Measurements from ENCODE around the gene SHISA6.
"Not testable (repeated sequence)": the region's sequence is repeated elsewhere in the genome, so short reads cannot be mapped to it uniquely, and the experiment has no call there.

Gene SHISA6

GRCh38 chr17:11303773-11304394 lies 62.9 kb downstream of the SHISA6 start:
- no peak for DNase-seq

GRCh38 chr17:11304568-11304967 lies 63.6 kb downstream of the SHISA6 start:
- no peak for DNase-seq

GRCh38 chr17:11305524-11305923 lies 64.5 kb downstream of the SHISA6 start:
- DNase-seq = no peak

- no peak for DNase-seq
These were observed 67.5 kb downstream of the SHISA6 start for GRCh38 chr17:11308531-11308930.

GRCh38 chr17:11309033-11309432 lies 68.0 kb downstream of the SHISA6 start:
- no peak for DNase-seq

DNA sequence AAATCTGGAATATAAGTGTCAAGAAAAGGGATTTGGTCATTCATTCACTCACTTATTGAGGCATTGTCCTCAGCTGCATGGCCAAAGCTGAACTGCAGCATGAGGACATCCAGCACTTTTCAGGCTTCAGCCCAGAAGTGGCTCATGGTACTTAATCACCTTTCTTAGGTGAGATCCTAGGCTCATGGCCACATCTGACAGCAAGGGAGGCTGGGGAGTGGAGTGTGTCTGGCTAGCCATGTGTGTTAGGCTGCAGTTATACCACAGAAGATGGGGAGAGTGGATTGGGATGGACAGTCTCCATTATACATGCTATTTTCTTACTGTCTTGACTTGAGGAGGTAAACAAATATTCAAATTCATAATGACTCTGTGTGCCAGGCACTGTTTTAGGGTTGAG lies 68.8 kb downstream of the SHISA6 start:
- DNase-seq = no peak

DNA sequence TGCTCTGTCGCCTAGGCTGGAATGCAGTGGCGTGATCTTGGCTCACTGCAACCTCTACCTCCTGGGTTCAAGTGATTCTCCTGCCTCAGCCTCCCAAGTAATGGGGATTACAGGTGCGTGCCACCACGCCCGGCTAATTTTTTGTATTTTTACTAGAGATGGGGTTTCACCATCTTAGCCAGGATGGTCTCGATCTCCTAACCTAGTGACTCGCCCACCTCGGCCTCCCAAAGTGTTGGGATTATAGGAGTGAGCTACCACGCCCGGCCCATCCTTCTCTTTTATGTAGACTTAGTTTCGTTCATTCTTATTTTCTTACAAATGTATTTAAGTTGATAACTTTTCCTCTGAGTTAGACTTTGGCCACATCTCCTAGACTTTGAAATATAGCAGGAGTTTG lies 75.4 kb downstream of the SHISA6 start:
- not testable (repeated sequence) for DNase-seq

GRCh38 chr17:11318207-11318606 lies 77.2 kb downstream of the SHISA6 start:
- DNase-seq = no peak

DNA sequence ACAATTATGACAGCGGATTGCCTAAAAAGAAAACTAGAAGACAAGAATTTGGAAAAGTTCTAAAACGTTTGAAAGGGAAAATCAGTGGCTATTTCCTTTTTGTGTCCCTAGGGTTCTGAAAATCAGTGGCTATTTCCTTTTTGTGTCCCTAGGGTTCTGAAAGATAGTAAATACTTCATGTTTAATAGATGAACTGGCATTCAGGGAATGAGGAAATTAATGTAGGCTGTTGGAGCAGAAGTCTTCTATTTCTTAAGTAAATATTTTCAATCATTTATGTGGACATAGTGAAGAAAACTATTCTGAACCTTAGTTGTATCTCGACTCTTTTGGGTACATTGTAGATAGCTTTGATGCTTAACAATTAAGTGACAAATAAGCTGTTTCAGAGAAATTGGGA lies 78.9 kb downstream of the SHISA6 start:
- DNase-seq = no peak

- no peak for DNase-seq
These were observed 83.0 kb downstream of the SHISA6 start for GRCh38 chr17:11324021-11324420.

- no peak for DNase-seq
These were observed 83.9 kb downstream of the SHISA6 start for GRCh38 chr17:11324846-11325420.

GRCh38 chr17:11326492-11326891 lies 85.5 kb downstream of the SHISA6 start:
- no peak for DNase-seq

DNA sequence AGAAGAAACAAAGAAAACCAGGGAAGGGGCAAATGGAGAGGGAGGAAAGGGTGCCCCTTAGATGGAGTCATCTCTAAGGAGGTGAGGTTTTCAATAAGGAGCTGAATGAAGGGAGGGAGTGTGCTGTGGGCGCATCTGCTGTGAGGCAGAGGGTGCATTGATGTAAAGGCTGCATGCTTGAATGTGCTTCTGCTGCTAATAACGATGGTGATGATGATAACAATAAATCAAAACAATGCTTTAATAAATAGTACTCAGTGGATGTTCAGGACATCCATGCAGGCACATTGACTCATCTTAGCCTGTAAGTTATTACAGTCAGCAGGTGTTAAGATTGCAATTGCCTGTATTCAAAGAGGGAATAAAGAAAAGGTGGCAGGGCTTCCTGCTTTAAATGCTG lies 87.8 kb downstream of the SHISA6 start:
- DNase-seq = no peak

DNA sequence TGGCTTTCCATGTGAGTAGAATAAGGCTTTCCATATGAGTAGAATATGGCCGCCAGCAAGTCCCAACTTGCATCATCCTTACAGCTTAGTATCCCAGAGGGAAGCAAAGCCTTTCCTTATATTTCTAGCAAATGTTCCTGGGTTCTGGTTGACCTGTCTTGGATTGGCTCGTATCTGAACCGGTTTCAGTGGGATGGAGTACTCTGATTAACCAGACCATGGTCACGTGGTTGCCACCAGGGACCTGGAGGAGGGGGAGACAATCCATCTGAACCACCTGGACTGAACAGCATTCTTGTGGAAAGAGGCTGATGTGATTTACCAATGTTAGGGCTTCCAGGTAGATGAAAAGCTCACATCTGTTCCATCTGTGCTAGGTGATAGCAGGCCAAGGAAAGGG lies 89.0 kb downstream of the SHISA6 start:
- DNase-seq = no peak

- DNase-seq = no peak
These were observed 89.8 kb downstream of the SHISA6 start for GRCh38 chr17:11330826-11331225.

DNA sequence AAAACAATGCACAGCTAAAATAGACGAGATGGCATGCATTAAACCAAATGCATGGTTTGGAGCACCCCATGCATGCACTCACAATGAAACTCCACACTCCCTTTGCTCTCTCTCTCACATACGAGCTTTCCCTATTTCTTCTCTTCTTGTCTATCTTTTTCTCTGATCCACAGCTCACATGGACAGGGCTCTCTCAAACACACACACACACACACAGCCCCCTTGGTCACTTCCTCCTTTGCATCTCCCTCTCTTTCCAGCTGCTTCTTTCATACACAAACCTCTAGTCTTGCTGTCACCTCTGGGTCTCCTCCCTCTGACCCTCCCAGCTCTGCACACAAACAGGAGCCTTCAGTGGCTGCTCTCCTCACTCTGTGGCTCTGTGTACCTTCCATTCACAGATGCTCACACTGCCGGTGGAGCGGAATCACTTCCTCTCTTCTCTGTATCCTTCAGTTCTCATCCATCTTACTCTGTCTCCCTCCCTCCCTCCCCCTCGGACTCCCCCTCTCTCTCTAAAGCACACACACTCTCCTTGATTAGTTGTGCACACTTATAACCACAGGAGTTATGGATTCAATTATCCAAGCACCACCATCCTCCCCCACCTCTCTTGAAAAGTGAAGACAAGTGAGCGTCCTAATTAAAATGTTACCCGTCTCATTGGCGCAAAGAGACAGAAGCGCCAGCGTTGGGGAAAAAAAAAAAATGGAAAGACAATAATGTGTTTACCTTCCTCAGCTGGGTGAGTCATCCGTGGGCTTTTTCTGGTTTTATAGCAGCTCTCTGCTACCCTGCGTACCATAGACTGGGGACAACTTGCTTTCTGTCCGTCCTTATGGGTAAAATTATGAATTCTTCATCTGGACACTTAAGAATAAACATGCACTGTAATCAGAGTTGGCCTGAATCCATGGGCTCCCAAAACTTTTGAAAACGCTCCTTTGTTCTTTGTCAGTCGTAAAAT lies 90.8 kb downstream of the SHISA6 start:
- DNase-seq = no peak

DNA sequence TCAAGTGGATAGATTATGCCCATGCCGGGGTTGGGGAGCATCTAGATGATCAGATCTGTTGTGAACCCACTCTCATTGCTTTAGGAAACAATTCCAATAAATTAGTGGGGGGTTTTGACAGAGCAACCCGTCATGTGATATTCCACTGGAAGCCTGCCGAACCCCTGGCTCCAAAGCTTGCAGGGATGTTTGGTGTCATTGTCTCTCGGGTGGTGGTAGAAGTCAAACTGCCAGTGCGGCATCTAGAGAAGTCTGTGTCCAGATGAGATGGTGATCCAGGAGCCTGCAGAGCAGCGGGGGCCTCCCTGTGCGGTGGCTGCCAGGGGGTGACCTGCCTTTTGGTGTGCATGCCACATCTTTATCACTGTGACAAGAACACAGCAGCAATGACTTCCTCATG lies 91.7 kb downstream of the SHISA6 start:
- DNase-seq = no peak

GRCh38 chr17:11334493-11334892 lies 93.5 kb downstream of the SHISA6 start:
- DNase-seq = no peak

GRCh38 chr17:11336290-11336689 lies 95.3 kb downstream of the SHISA6 start:
- DNase-seq = no peak

DNA sequence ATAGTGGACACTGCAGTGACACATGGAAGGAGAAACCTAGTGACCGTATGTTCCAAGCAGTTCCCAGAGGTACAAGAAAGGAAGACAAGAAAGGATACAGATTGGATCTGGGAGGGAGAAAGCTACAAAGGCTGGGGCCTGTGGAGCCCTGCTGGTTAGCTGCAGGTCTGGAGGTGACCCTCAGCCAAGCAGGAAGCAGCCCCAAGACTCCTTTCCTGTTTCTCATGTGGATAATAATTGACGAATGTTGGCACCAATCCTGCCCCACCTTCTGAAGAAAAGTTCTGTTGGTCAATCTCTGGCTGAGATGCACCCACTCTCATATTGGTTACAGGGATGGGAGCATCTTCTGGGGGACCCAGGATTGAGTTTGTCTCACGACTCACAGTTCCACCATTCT lies 99.8 kb downstream of the SHISA6 start:
- DNase-seq = no peak

DNA sequence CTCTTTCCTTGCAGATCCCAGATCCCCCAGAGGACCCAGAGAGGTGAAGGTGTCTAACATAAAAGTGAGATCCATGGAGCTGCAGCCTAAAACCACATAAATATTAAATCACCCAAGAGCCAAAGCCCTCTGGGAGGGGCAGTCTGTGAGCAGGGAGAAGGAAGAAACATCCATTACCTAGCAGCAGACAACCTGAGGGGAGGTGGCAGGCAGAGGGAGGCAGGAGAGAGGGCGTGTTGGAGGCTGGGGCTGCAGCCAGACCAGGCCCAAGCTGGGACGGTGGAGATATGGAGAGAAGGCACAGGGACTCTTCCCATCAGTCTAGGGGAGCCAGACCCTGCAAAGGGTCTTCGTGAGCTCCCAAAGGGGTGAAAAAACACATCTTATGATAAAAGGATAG lies 101.1 kb downstream of the SHISA6 start:
- DNase-seq = no peak

DNA sequence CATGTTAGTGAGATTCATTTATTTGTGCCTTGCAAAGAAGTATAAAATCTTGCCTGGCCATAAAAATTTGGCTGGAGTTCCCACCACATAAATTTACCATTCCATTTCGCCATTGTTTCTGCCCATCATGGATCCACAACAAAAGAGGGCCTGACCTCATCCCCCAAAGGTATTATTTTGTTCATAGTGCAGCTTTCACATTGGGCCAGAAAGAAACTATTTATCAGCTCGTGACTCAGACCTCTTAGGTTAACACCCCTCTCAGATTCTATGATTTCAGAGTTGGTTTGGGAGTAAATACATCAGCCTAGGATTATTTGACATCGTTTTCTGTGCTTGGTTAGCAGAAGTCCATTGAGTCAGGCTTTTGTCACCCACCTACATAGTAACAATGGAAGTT lies 108.1 kb downstream of the SHISA6 start:
- DNase-seq = no peak

DNA sequence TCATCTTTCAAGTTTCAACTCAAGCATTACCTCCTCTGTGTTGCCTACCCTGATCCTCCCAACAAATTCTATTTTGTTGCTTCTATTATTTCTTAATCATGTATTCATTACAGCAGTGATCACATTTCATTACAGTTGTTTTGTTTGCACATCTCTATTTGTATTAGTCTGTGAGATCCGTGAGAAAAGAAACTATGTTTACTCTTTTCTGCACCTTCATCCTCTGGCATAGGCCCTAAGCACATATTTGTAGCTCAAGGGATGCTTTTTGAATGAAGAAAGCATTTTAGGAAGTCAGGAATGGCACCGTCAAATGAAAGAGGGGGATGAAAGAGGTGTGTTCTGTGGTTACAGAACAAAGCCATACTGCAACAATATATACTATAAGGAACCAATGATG lies 110.5 kb downstream of the SHISA6 start:
- no peak for DNase-seq

DNA sequence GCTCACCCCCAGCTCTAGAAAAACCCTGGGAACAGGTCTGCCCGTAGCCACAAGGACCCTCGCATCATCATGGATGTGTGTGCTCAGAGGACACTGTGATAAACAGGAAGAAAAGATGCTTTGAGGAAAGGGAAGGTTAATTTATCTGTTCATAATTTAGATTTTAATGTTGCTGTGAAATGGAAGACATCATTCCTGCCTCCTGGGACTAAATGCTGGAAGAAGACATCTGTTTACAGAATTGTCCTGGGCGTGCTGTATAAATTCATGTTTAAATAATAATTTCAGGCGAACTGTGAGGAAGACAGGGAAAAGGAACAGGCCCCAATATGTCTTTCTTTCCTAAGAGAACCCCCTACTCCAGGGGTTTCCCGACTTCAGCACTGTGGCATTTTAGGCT lies 112.6 kb downstream of the SHISA6 start:
- no peak for DNase-seq

Measured in DMS79 (cell line).